WERI-Rb-1 (cell line): ENCODE results near the gene JAZF1.

ENCODE experiments used
- DNase-seq: peaks from one replicate; pipeline ENCODE4 v3.0.0-alpha.2; 2020
- H3K27ac ChIP-seq: fragments of 250-450 bp; sonication (Bioruptor Pico); 2 replicates; pipeline ENCODE4 v1.5.1; 2020; ENCODE audit warnings: mild to moderate bottlenecking, moderate library complexity
- H3K27me3 ChIP-seq: fragments of 250-450 bp; sonication (Bioruptor Pico); 2 replicates; pipeline ENCODE4 v1.5.1; 2021; ENCODE audit warnings: mild to moderate bottlenecking, low read depth, moderate library complexity; ENCODE audit not compliant: insufficient read depth, severe bottlenecking
- H3K36me3 ChIP-seq: fragments of 250-450 bp; sonication (Bioruptor Pico); 2 replicates; pipeline ENCODE4 v1.5.1; 2020; ENCODE audit warnings: mild to moderate bottlenecking, moderate library complexity
- H3K4me3 ChIP-seq: 2 replicates; pipeline ENCODE4 v1.5.1; 2011; ENCODE audit warnings: low read depth, mild to moderate bottlenecking, control low read depth, low read length
- H3K9me3 ChIP-seq: fragments of 250-450 bp; sonication (Bioruptor Pico); 2 replicates; pipeline ENCODE4 v1.5.1; 2021; ENCODE audit warnings: mild to moderate bottlenecking, moderate library complexity; ENCODE audit not compliant: severe bottlenecking
- TF ChIP-seq, protein P1 (sequence below): IDR thresholded peaks from 2 replicates; pipeline ENCODE4 v1.5.1; 2011; ENCODE audit warnings: low read depth, mild to moderate bottlenecking, control low read depth, inconsistent platforms, low read length

JAZF1 gene

DNA sequence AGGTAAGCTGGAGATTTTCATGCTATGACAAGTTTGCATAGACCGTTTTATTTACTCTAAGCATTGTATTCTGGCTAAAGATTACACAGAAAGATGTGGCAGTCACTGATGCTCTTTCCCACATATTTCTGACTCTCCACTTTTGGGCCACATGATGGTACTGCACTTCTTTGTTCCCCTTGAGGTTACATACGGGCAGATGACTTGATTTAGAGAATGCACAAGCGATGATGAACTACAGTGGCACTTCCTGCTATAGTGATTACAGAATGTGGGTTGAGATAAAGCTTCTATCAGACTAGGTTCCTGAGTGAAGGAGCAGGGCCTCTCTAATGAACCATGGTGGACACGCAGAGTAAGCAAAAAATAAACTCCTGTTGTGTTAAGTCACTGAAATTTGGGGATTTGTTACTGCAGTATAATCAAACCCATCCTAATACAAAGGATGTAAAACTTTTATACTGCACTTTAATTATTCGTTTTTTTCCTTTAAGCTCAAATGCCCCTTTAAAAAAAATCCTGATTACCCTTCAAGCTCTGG lies 262.8 kb downstream of the JAZF1 start:
- Histone ChIP-seq H3K27me3 (no peaks in the 10 kb centered on the region), H3K9me3 (no peaks in the 10 kb centered on the region), H3K36me3 (no peaks in the 10 kb centered on the region), H3K4me3 (no peak overlapping the region), H3K27ac (no peak overlapping the region)
- TF ChIP-seq, protein P1, sequence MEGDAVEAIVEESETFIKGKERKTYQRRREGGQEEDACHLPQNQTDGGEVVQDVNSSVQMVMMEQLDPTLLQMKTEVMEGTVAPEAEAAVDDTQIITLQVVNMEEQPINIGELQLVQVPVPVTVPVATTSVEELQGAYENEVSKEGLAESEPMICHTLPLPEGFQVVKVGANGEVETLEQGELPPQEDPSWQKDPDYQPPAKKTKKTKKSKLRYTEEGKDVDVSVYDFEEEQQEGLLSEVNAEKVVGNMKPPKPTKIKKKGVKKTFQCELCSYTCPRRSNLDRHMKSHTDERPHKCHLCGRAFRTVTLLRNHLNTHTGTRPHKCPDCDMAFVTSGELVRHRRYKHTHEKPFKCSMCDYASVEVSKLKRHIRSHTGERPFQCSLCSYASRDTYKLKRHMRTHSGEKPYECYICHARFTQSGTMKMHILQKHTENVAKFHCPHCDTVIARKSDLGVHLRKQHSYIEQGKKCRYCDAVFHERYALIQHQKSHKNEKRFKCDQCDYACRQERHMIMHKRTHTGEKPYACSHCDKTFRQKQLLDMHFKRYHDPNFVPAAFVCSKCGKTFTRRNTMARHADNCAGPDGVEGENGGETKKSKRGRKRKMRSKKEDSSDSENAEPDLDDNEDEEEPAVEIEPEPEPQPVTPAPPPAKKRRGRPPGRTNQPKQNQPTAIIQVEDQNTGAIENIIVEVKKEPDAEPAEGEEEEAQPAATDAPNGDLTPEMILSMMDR, result no peak
- DNase-seq, result no peak

DNA sequence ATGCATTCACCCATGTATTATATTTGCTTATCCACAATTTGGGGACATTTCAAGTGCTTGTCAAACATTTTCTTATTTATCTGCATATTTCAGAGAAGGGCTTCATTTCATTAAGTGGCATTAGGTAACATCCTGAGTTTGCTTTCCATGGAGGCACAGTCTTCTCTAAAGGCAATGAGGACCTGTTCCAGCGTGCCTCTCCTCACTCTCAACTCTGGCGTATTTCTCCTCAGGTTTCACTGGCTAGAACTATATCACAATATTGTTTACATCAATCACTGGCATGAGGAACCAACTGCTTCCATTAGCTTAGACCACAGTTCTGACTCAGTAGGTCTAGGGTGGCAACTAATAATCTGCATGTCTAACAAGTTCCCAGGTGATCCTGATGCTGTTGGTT lies 263.5 kb downstream of the JAZF1 start:
- Histone ChIP-seq H3K9me3 (no peaks in the 10 kb centered on the region), H3K27me3 (no peaks in the 10 kb centered on the region), H3K4me3 (no peak overlapping the region), H3K27ac (no peak overlapping the region), H3K36me3 (no peaks in the 10 kb centered on the region)
- DNase-seq, result no peak
- TF ChIP-seq, protein P1, result no peak

DNA sequence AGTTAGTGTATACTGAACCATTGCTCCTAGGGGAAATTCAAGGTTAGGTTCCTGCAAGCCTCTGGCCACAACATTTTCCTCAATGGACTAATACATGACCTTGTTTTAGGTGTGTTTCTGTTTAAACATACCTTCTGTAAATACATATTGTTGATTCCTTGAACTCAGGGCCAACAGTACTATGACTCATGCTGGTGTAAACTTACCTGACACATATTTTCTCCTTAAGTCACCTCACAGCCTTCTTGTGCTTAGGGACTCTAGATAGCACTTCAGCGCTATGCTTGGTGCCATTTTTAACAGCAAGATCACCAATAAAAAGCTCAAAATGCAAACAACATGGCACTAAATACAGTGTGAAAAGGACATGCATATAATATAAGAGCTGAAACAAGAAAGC lies 264.2 kb downstream of the JAZF1 start:
- TF ChIP-seq, protein P1, result no peak
- no peaks in the 10 kb centered on the region for H3K9me3 ChIP-seq
- no peak for DNase-seq
- no peak overlapping the region for H3K27ac ChIP-seq
- H3K27me3 ChIP-seq, result no peaks in the 10 kb centered on the region
- no peak overlapping the region for H3K4me3 ChIP-seq
- no peaks in the 10 kb centered on the region for H3K36me3 ChIP-seq

DNA sequence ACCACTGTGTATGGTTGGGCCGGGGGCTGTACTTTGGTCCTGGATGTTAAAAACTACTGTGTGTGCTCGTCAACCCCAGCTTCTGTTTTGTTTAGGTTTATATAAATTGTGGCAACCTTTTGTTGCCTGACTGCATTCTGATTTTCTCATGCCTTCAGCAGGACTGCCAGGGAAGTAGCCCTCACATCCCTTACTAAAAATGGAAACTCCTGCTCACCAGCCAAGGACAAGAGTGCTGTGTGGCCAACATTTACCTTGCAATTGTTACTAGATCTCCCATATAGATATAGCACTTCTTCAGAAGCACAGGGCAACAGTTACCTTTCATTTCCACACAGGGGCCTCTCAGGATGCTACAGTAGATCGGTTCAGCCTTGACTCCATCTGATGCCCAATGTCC lies 266.2 kb downstream of the JAZF1 start:
- TF ChIP-seq, protein P1, result no peak
- DNase-seq, result no peak
- Histone ChIP-seq H3K27me3 (no peaks in the 10 kb centered on the region), H3K9me3 (no peaks in the 10 kb centered on the region), H3K4me3 (no peak overlapping the region), H3K36me3 (no peaks in the 10 kb centered on the region), H3K27ac (no peak overlapping the region)

DNA sequence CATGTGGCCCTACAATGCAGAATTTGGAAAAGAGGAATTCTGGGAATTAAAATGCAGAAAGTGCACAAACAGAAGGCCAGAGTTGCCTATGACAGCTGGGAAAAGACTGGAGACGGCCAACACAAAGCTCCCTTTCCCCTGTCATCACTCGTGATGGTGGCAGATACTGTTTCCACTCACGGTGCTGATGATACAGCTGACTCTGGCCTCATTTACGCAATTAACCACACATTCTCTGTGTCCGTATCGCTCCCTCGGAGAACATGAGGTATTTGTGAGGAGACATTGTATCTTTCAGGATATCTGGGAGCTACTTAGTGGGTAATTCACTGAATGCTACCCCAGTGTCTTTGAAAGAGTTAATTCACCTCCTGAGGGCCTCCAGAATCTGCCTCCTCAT lies 267.8 kb downstream of the JAZF1 start:
- no peak for DNase-seq
- Histone ChIP-seq H3K4me3 (no peak overlapping the region), H3K27me3 (no peaks in the 10 kb centered on the region), H3K9me3 (no peaks in the 10 kb centered on the region), H3K36me3 (no peaks in the 10 kb centered on the region), H3K27ac (no peak overlapping the region)
- TF ChIP-seq, protein P1, result no peak

DNA sequence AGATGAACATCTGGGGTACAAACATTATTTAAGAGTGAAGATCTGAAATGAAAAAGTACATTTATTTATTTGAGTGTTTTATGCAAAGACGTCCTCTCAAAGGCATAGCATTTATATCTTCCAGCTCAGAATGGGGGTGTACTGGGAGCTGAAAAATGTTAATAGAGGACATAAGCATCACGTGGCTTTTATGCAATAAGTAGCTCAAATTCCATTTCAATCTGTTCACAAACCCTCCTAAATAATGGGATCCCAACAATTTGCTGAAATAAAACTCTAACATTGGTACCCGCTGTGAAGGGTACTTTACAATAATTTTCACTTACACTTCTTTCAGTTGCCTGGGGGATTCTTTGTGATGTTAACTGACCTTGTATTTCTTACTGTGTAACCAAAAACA lies 268.7 kb downstream of the JAZF1 start:
- TF ChIP-seq, protein P1, result no peak
- Histone ChIP-seq H3K4me3 (no peak overlapping the region), H3K36me3 (no peaks in the 10 kb centered on the region), H3K27ac (no peak overlapping the region), H3K9me3 (no peaks in the 10 kb centered on the region), H3K27me3 (no peaks in the 10 kb centered on the region)
- no peak for DNase-seq
